A549 (cell line): ENCODE data around the gene MAPT. TPM values are rescaled to one million over a fixed set of nuclear protein-coding genes. Genes with fewer than 3 reads are reported as not detected.

Experiments
- ATAC-seq, 2 experiments: fragments of 200-7000 bp in 1 of 2; fragments of >200 bp in 1 of 2; cut with Nextera tagmentation in 1 of 2; cut with Tn5 transposase in 1 of 2; 3 replicates each; pipeline versions ENCODE4 v1.8.0 to v1.9.1; 2018 to 2020; ENCODE audit warnings: mild to moderate bottlenecking in 1 of 2, moderate library complexity in 1 of 2
- CTCF ChIA-PET: fragments of 300-600 bp; sonication (Branson Sonifier 250); formaldehyde crosslinking; extraction: SDS; loops from one replicate; lab custom pipeline; 2021; ENCODE audit warnings: antibody characterized with exemption, inconsistent platforms; lab: Yijun Ruan, JAX
- POLR2A ChIA-PET: fragments of 350-600 bp; formaldehyde crosslinking; extraction: SDS; loops from one replicate; lab custom pipeline; 2021; ENCODE audit warnings: antibody characterized with exemption, inconsistent platforms; lab: Yijun Ruan, JAX
- DNase-seq, 2 experiments: peaks; one replicate each; pipeline versions ENCODE4 v3.0.0 to v3.0.0-alpha.2; 2011 to 2016; ENCODE audit warnings: low read depth in 1 of 2, low spot score in 1 of 2
- FAIRE-seq: peaks from 2 replicates; lab custom pipeline; 2011; peaks lifted over from hg19 to GRCh38; lab: Jason Lieb, UNC
- H3K27ac ChIP-seq, 2 experiments: fragments of >200 bp; sonication (Bioruptor Twin); formaldehyde crosslinking; 3 replicates each; pipeline ENCODE4 v1.5.1; 2016 to 2017
- H3K4me1 ChIP-seq: fragments of >200 bp; sonication (Bioruptor Twin); formaldehyde crosslinking; 3 replicates; pipeline ENCODE4 v1.6.1; 2016
- H3K4me2 ChIP-seq: fragments of >200 bp; sonication (Bioruptor Twin); formaldehyde crosslinking; 3 replicates; pipeline ENCODE4 v1.6.1; 2016
- H3K4me3 ChIP-seq: fragments of >200 bp; sonication (Bioruptor Twin); formaldehyde crosslinking; 3 replicates; pipeline ENCODE4 v1.5.1; 2016
- H3K9me3 ChIP-seq: fragments of >200 bp; sonication (Bioruptor Twin); formaldehyde crosslinking; 3 replicates; pipeline ENCODE4 v1.6.1; 2016
- CBX8 ChIP-seq: fragments of 200-600 bp; sonication (generic); IDR thresholded peaks from 2 replicates; pipeline ENCODE4 v1.6.1; 2016
- CHD2 ChIP-seq: fragments of 150-350 bp; IDR thresholded peaks from 2 replicates; pipeline ENCODE4 v1.6.1; 2014; ENCODE audit warnings: low read length; ENCODE audit not compliant: partially characterized antibody
- EHMT2 ChIP-seq: fragments of 200-600 bp; sonication (generic); IDR thresholded peaks from 2 replicates; pipeline ENCODE4 v1.6.1; 2016; ENCODE audit warnings: antibody characterized with exemption, low read depth, mild to moderate bottlenecking, moderate library complexity
- GATA3 ChIP-seq: IDR thresholded peaks from 2 replicates; pipeline ENCODE4 v1.6.1; 2012; ENCODE audit warnings: borderline replicate concordance
- JUN ChIP-seq, 2 experiments: fragments of >200 bp; sonication (Bioruptor Twin); formaldehyde crosslinking; IDR thresholded peaks; 2 replicates in 1 of 2; 3 replicates in 1 of 2; pipeline ENCODE4 v1.6.1; 2016 to 2017
- JUNB ChIP-seq: fragments of >200 bp; sonication (Bioruptor Twin); formaldehyde crosslinking; IDR thresholded peaks from 2 replicates; pipeline ENCODE4 v1.6.1; 2016
- KDM1A ChIP-seq: fragments of 200-600 bp; sonication (generic); IDR thresholded peaks from 2 replicates; pipeline ENCODE4 v1.6.1; 2016; ENCODE audit warnings: low read depth, mild to moderate bottlenecking
- MAX ChIP-seq: IDR thresholded peaks from 2 replicates; pipeline ENCODE4 v1.6.1; 2012
- MAZ ChIP-seq: fragments of 150-350 bp; IDR thresholded peaks from 2 replicates; pipeline ENCODE4 v1.6.1; 2014; ENCODE audit warnings: antibody characterized with exemption, low read depth, low read length, borderline replicate concordance
- PHF8 ChIP-seq: fragments of 200-600 bp; sonication (generic); IDR thresholded peaks from 2 replicates; pipeline ENCODE4 v1.6.1; 2016; ENCODE audit warnings: low read depth, mild to moderate bottlenecking, antibody characterized with exemption, moderate library complexity, borderline replicate concordance
- RFX5 ChIP-seq: fragments of 450-650 bp; IDR thresholded peaks from 2 replicates; pipeline ENCODE4 v1.7.1; 2014; ENCODE audit warnings: antibody characterized with exemption, mild to moderate bottlenecking, moderate library complexity
- RNF2 ChIP-seq: fragments of 200-600 bp; sonication (generic); IDR thresholded peaks from 2 replicates; pipeline ENCODE4 v1.6.1; 2016; ENCODE audit warnings: low read depth, mild to moderate bottlenecking, antibody characterized with exemption, moderate library complexity, borderline replicate concordance
- TFCP2L1 ChIP-seq: fragments of 250-450 bp; sonication (Bioruptor Pico); IDR thresholded peaks from 2 replicates; pipeline ENCODE4 v1.5.0; 2021; ENCODE audit warnings: mild to moderate bottlenecking
- ZFP36 ChIP-seq: fragments of 450-650 bp; IDR thresholded peaks from 2 replicates; pipeline ENCODE4 v1.6.1; 2014; ENCODE audit warnings: borderline replicate concordance; ENCODE audit not compliant: partially characterized antibody
- ZNF302 ChIP-seq: fragments of 250-450 bp; sonication (Bioruptor Pico); IDR thresholded peaks from 2 replicates; pipeline ENCODE4 v1.9.0; 2021; ENCODE audit warnings: inconsistent platforms, mild to moderate bottlenecking, moderate library complexity
- WGBS: methylation state at CpG from one replicate; pipeline ENCODE4 v1.1.6; 2017; ENCODE audit errors: missing lambda C conversion rate; 5-methylcytosine and 5-hydroxymethylcytosine counted together
- polyA plus RNA-seq, 4 experiments: library from polyadenylated mRNA; depleted of rRNA in 3 of 4; stranded (reverse); fragments of >200 nt; fragmentation: RNase III in 1 of 4; extraction: RNeasy Plus Mini Kit Qiagen cat#74134 plus additional on column Dnase treatment in 1 of 4; gene quantifications; 2 replicates in 3 of 4; 3 replicates in 1 of 4; pipeline ENCODE4 v1.2.3, GENCODE V29; 2011 to 2017

MAPT gene
- polyA plus RNA-seq, 2 of the 4 experiments (the other 2 are of a cell fraction) = 1.2 to 1.6 TPM

DNA sequence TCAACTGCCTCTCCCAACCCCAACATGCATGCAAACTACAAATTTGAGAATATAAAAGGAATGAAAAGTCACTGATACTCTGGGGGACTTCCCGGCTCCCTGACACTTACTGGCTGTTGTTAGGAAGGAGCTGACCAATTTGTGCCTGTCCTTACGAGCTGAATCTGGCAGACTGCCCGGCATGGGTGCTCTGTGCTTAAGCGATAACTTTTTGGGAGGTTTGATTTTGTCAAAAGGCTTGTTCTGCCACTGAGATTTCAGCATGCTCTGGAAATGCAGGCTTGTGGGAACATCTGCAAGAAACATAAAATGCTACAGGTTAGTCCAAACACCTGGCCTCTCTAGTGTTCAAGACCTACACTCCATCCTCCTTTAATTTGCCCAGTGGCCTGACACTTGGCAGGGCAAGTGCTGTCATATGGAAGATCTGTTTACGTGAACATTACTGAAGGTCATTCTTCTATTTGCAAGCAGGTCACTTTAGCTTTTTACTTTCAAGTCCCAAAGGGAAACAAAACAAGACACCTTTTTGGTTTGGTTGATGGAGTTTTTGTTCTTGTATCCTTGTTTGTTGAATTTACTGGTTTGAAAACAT is 145.3 kb downstream of the MAPT start:
- ChIA-PET CTCF (interaction anchor here (0.9 to 10.5 kb wide), 12 partner anchors 11 to 171 kb away, joined by 3 to 83 read pairs (median 6); partner anchors contain the start of gene KANSL1), POLR2A (no interaction called here)
- H3K9me3 ChIP-seq = no peaks in the 10 kb centered on the region

GRCh38 chr17:46042246-46042645 is 147.9 kb downstream of the MAPT start:
- 85% methylated on average over 2 of the region's 2 CpGs for WGBS
- no peak for DNase-seq
- CTCF ChIA-PET = interaction anchor here (0.9 to 10.5 kb wide), 7 partner anchors 9 to 170 kb away, joined by 3 to 183 read pairs (median 20); partner anchors contain the start of gene KANSL1

More for the DNA sequence above, 145.3 kb downstream of the MAPT start:
- no peak overlapping the region for H3K4me3 ChIP-seq
- 90% methylated on average over 5 of the region's 5 CpGs for WGBS
- ATAC-seq = no peak
- H3K27ac ChIP-seq = no peak overlapping the region
- no peak overlapping the region for H3K4me2 ChIP-seq
- peak; percentile 46 for FAIRE-seq
- no peak for DNase-seq
- H3K4me1 ChIP-seq = peaks cover 9% of the 10 kb centered on the region
- no peak for TF ChIP-seq RFX5
- TF ChIP-seq MAX = no peak
- TF ChIP-seq CHD2 = no peak
- TF ChIP-seq JUN (IDR thresholded peaks at IDR 0.05) = no peak
- TF ChIP-seq CBX8 = no peak
- no peak for TF ChIP-seq RNF2
- no peak for TF ChIP-seq ZNF302 (CRISPR knock-in tag)
- no peak for TF ChIP-seq KDM1A
- no peak for TF ChIP-seq PHF8
- no peak for TF ChIP-seq JUNB
- TF ChIP-seq TFCP2L1 (CRISPR knock-in tag) = no peak
- no peak for TF ChIP-seq GATA3

DNA sequence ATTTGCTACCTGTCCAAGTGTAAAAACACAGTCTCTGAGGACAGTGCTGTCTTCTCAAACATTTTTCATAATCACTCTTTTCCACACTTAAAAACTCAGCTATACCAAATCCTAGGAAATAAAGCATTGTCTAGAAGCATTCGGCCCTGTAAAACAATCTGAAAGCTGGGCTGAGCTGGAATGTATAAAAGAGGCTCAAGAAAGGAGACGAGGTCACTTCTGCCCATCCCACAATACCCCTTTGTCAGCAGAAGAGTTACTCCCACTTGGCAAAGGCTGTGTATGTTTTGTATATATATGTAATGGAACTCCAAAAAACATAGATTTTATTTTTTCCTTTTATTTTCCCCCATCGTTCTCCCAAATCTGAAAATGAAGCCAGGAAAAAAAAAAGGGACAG is 148.6 kb downstream of the MAPT start:
- Histone ChIP-seq H3K27ac (no peak overlapping the region), H3K9me3 (no peaks in the 10 kb centered on the region), H3K4me3 (no peak overlapping the region), H3K4me2 (no peak overlapping the region), H3K4me1 (peaks cover 23% of the 10 kb centered on the region)
- ChIA-PET POLR2A (no interaction called here), CTCF (interaction anchor here (0.6 to 10.5 kb wide), 14 partner anchors 9 to 167 kb away, joined by 3 to 183 read pairs (median 14); partner anchors contain the start of gene KANSL1)
- DNase-seq (no peak), FAIRE-seq (no peak), ATAC-seq (no peak)
- TF ChIP-seq JUNB = no peak
- whole genome bisulfite sequencing = 88% methylated on average over 3 of the region's 3 CpGs

More at GRCh38 chr17:46042246-46042645, 147.9 kb downstream of the MAPT start:
- TF ChIP-seq MAZ = no peak
- no peak for TF ChIP-seq EHMT2
- TF ChIP-seq ZFP36 = no peak
- Histone ChIP-seq H3K4me1 (peaks cover 23% of the 10 kb centered on the region), H3K4me2 (no peak overlapping the region), H3K4me3 (no peak overlapping the region), H3K27ac (no peak overlapping the region), H3K9me3 (no peaks in the 10 kb centered on the region)
- FAIRE-seq = no peak
- ATAC-seq = no peak
- POLR2A ChIA-PET = no interaction called here

DNA sequence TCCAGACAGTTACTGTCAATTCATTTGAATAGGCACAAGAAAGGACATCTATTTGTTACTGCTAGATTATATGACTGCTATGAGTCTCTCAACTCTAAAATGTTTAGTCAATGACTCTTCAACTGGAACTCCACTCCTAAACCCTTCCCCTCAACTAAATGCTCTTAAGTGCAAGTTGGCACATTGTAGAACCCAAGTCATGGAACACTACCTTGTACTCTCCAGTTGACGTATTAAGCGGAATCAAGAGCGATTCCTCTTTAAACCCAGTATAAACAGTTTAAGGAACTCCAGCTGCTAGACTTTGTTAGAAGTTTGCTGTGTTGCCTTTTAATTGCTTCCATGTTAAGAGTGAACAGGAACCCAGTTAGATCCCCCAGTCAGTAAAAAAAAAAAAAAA is 149.3 kb downstream of the MAPT start:
- H3K4me3 ChIP-seq = no peak overlapping the region
- no peak for TF ChIP-seq KDM1A
- TF ChIP-seq, all 56 proteins: peak for 0
- 97% methylated on average over 3 of the region's 3 CpGs for WGBS
- ATAC-seq (no peak), FAIRE-seq (peak; percentile 73), DNase-seq (no peak)
- ChIA-PET CTCF (interaction anchor here (0.6 to 10.5 kb wide), 45 partner anchors 8 to 718 kb away, joined by 3 to 183 read pairs (median 6); partner anchors contain the start of gene KANSL1), POLR2A (interaction anchor here (1.0 to 1.4 kb wide), 2 partner anchors 149 to 169 kb away, joined by 6 to 23 read pairs; partner anchors contain the start of gene KANSL1)
- Histone ChIP-seq H3K4me1 (peaks cover 23% of the 10 kb centered on the region), H3K27ac (no peak overlapping the region), H3K9me3 (no peaks in the 10 kb centered on the region), H3K4me2 (no peak overlapping the region)
